WTC11 (cell line): ENCODE results near the gene KDM2B. TPM values are rescaled to one million over a fixed set of nuclear protein-coding genes. Genes with fewer than 3 reads are reported as not detected.

Experiments used
- ATAC-seq: fragments of 200-7000 bp; cut with Tn5 transposase; 2 replicates; pipeline ENCODE4 v1.10.0; 2021; ENCODE audit warnings: mild to moderate bottlenecking, moderate library complexity
- CTCF ChIA-PET: fragments of 300-600 bp; sonication (Branson Sonifier 250); formaldehyde crosslinking; loops from one replicate; lab custom pipeline; 2021; ENCODE audit warnings: antibody characterized with exemption; lab: Charles Lee
- POLR2A ChIA-PET: fragments of 350-600 bp; sonication (Branson Sonifier 250); formaldehyde crosslinking; loops from one replicate; lab custom pipeline; 2021; ENCODE audit warnings: antibody characterized with exemption; lab: Charles Lee
- DNase-seq: peaks from one replicate; pipeline ENCODE4 v3.0.0; 2021; ENCODE audit warnings: low spot score
- H3K27ac Mint-ChIP-seq: 2 replicates; pipeline ENCODE4 v1.8.0; 2021; ENCODE audit warnings: mixed read lengths
- H3K27me3 Mint-ChIP-seq: 2 replicates; pipeline ENCODE4 v1.8.0; 2021; ENCODE audit warnings: low read depth, mild to moderate bottlenecking, moderate library complexity, mixed read lengths
- H3K36me3 Mint-ChIP-seq: 2 replicates; pipeline ENCODE4 v1.8.0; 2021; ENCODE audit warnings: mixed read lengths
- H3K4me1 Mint-ChIP-seq: 2 replicates; pipeline ENCODE4 v1.8.0; 2022; ENCODE audit warnings: mixed read lengths
- H3K4me3 Mint-ChIP-seq: 2 replicates; pipeline ENCODE4 v1.8.0; 2021; ENCODE audit warnings: mild to moderate bottlenecking, moderate library complexity, mixed read lengths
- H3K9me3 Mint-ChIP-seq: 2 replicates; pipeline ENCODE4 v1.8.0; 2021; ENCODE audit warnings: mixed read lengths
- AFF4 ChIP-seq: sonication (generic); formaldehyde crosslinking; IDR thresholded peaks from 2 replicates; pipeline ENCODE4 v1.8.1; 2023; ENCODE audit warnings: mild to moderate bottlenecking, missing genetic modification reagents, borderline replicate concordance
- ELF4 ChIP-seq: sonication (generic); formaldehyde crosslinking; IDR thresholded peaks from 2 replicates; pipeline ENCODE4 v1.8.1; 2022; ENCODE audit warnings: low read depth, mild to moderate bottlenecking, moderate library complexity, missing genetic modification reagents
- NFE2L1 ChIP-seq: sonication (generic); formaldehyde crosslinking; IDR thresholded peaks from 2 replicates; pipeline ENCODE4 v1.8.1; 2023; ENCODE audit warnings: missing genetic modification reagents
- OVOL2 ChIP-seq: fragments of 250-450 bp; sonication (Bioruptor Pico); IDR thresholded peaks from 2 replicates; pipeline ENCODE4 v1.9.0; 2021; ENCODE audit warnings: mild to moderate bottlenecking, borderline replicate concordance
- PRRX2 ChIP-seq: fragments of 250-450 bp; sonication (Bioruptor Pico); IDR thresholded peaks from 2 replicates; pipeline ENCODE4 v1.8.0; 2021; ENCODE audit warnings: mild to moderate bottlenecking
- RELA ChIP-seq: sonication (generic); formaldehyde crosslinking; IDR thresholded peaks from 2 replicates; pipeline ENCODE4 v1.8.1; 2022; ENCODE audit warnings: missing genetic modification reagents, mild to moderate bottlenecking, borderline replicate concordance
- TCF7 ChIP-seq: sonication (generic); formaldehyde crosslinking; IDR thresholded peaks from 2 replicates; pipeline ENCODE4 v1.8.0; 2022; ENCODE audit warnings: mild to moderate bottlenecking, low read depth, missing genetic modification reagents, moderate library complexity
- TEAD4 ChIP-seq: sonication (generic); formaldehyde crosslinking; IDR thresholded peaks from 2 replicates; pipeline ENCODE4 v1.8.0; 2022; ENCODE audit warnings: mild to moderate bottlenecking, missing genetic modification reagents
- USF1 ChIP-seq: sonication (generic); formaldehyde crosslinking; IDR thresholded peaks from 2 replicates; pipeline ENCODE4 v1.8.0; 2022; ENCODE audit warnings: mild to moderate bottlenecking, missing genetic modification reagents
- ZBTB21 ChIP-seq: sonication (generic); formaldehyde crosslinking; IDR thresholded peaks from 2 replicates; pipeline ENCODE4 v1.8.1; 2023; ENCODE audit warnings: mild to moderate bottlenecking, missing genetic modification reagents, borderline replicate concordance
- ZNF138 ChIP-seq: sonication (generic); formaldehyde crosslinking; conservative IDR thresholded peaks from 2 replicates; pipeline ENCODE4 v1.8.1; 2022; ENCODE audit warnings: mild to moderate bottlenecking, moderate library complexity, missing genetic modification reagents
- ZNF232 ChIP-seq: sonication (generic); formaldehyde crosslinking; IDR thresholded peaks from 2 replicates; pipeline ENCODE4 v1.8.0; 2022; ENCODE audit warnings: mild to moderate bottlenecking, missing genetic modification reagents
- ZNF532 ChIP-seq: fragments of 250-450 bp; sonication (Bioruptor Pico); IDR thresholded peaks from 2 replicates; pipeline ENCODE4 v1.9.0; 2021; ENCODE audit warnings: mild to moderate bottlenecking, borderline replicate concordance
- total RNA-seq: library from RNA; stranded (reverse); gene quantifications from 3 replicates; pipeline ENCODE4 v1.2.3, GENCODE V29; 2021
- TF ChIP-seq, protein P1 (sequence below): sonication (generic); formaldehyde crosslinking; conservative IDR thresholded peaks from 2 replicates; pipeline ENCODE4 v1.8.1; 2022; ENCODE audit warnings: mild to moderate bottlenecking, missing genetic modification reagents
- TF ChIP-seq, protein P2 (sequence below): sonication (generic); formaldehyde crosslinking; IDR thresholded peaks from 2 replicates; pipeline ENCODE4 v1.8.1; 2023; ENCODE audit warnings: mild to moderate bottlenecking, missing genetic modification reagents, moderate library complexity
- TF ChIP-seq, protein P3 (sequence below): sonication (generic); formaldehyde crosslinking; IDR thresholded peaks from 2 replicates; pipeline ENCODE4 v1.8.1; 2023; ENCODE audit warnings: mild to moderate bottlenecking, missing genetic modification reagents, moderate library complexity

The KDM2B gene
- total RNA-seq, 1 experiment from 2014 or later, result 147 TPM

- H3K36me3 Mint-ChIP-seq, result peaks cover 49% of the 10 kb centered on the region
- no peak for DNase-seq
- H3K4me3 Mint-ChIP-seq, result no peak overlapping the region
- no peak overlapping the region for H3K27ac Mint-ChIP-seq
- CTCF ChIA-PET, result no interaction called here
- no peaks in the 10 kb centered on the region for H3K9me3 Mint-ChIP-seq
- no peak for TF ChIP-seq ZNF232 (CRISPR knock-in tag)
- TF ChIP-seq ZNF532, result no peak
- no peak for TF ChIP-seq ZBTB21 (CRISPR knock-in tag)
- no peak for TF ChIP-seq ZNF138 (CRISPR knock-in tag)
- TF ChIP-seq, protein P1, sequence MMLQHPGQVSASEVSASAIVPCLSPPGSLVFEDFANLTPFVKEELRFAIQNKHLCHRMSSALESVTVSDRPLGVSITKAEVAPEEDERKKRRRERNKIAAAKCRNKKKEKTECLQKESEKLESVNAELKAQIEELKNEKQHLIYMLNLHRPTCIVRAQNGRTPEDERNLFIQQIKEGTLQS (CRISPR knock-in tag), result no peak
- TF ChIP-seq PRRX2 (CRISPR knock-in tag), result no peak
- no peak for TF ChIP-seq NFE2L1 (CRISPR knock-in tag)
- no peak for TF ChIP-seq ELF4
- TF ChIP-seq USF1 (CRISPR knock-in tag), result no peak
- TF ChIP-seq OVOL2 (CRISPR knock-in tag), result no peak
- no peak for TF ChIP-seq RELA (CRISPR knock-in tag)
- TF ChIP-seq TEAD4 (CRISPR knock-in tag), result no peak
- no peak for TF ChIP-seq TCF7 (CRISPR knock-in tag)
- TF ChIP-seq AFF4 (CRISPR knock-in tag), result no peak
- TF ChIP-seq, protein P2, sequence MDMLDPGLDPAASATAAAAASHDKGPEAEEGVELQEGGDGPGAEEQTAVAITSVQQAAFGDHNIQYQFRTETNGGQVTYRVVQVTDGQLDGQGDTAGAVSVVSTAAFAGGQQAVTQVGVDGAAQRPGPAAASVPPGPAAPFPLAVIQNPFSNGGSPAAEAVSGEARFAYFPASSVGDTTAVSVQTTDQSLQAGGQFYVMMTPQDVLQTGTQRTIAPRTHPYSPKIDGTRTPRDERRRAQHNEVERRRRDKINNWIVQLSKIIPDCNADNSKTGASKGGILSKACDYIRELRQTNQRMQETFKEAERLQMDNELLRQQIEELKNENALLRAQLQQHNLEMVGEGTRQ, result no peak
- TF ChIP-seq, protein P3, sequence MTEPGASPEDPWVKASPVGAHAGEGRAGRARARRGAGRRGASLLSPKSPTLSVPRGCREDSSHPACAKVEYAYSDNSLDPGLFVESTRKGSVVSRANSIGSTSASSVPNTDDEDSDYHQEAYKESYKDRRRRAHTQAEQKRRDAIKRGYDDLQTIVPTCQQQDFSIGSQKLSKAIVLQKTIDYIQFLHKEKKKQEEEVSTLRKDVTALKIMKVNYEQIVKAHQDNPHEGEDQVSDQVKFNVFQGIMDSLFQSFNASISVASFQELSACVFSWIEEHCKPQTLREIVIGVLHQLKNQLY, result no peak
- TF ChIP-seq, all 79 proteins: peak for 0
- no peaks in the 10 kb centered on the region for H3K27me3 Mint-ChIP-seq
- POLR2A ChIA-PET, result interaction anchor here (0.5 to 0.7 kb wide), 3 partner anchors 8 to 91 kb away, joined by 3 to 6 read pairs (median 3); no protein-coding TSS in a partner anchor
- no peak for ATAC-seq
- peaks cover 13% of the 10 kb centered on the region for H3K4me1 Mint-ChIP-seq
Observed at GRCh38 chr12:121560392-121561008, 20.3 kb downstream of the KDM2B start.
